Heart left ventricle (tissue), 16 donors: ENCODE measurements around the gene SCAND1. TPM values are rescaled to one million over a fixed set of nuclear protein-coding genes. Genes with fewer than 3 reads are reported as not detected.

Experiments used
- ATAC-seq, 4 donors: fragments of 200-7000 bp; cut with Tn5 transposase; one replicate each; pipeline ENCODE4 v1.9.1; 2020 to 2022; ENCODE audit warnings: moderate library complexity in 4 of 4, mild to moderate bottlenecking in 3 of 4, moderate number of reproducible peaks in 1 of 4
- DNase-seq, 5 donors: peaks; one replicate each; pipeline ENCODE4 v3.0.0-alpha.2; 2020
- H3K27ac ChIP-seq, 12 donors: fragments of 200-600 bp; sonication (generic) in 4 of 12; one replicate each; pipeline versions ENCODE4 v1.5.0 to v1.8.0; 2016 to 2022; ENCODE audit warnings: mild to moderate bottlenecking in 2 of 12
- H3K27me3 ChIP-seq, 9 donors: fragments of 200-600 bp; sonication (generic) in 2 of 9; one replicate each; pipeline versions ENCODE4 v1.5.1 to v1.8.0; 2016 to 2022; ENCODE audit warnings: mild to moderate bottlenecking in 3 of 9
- H3K36me3 ChIP-seq, 9 donors: fragments of 200-600 bp; sonication (generic) in 2 of 9; one replicate each; pipeline versions ENCODE4 v1.5.0 to v1.8.0; 2018 to 2022; ENCODE audit warnings: mild to moderate bottlenecking in 2 of 9
- H3K4me1 ChIP-seq, 12 donors: fragments of 200-600 bp; sonication (generic) in 4 of 12; one replicate each; pipeline versions ENCODE4 v1.5.0 to v1.8.0; 2016 to 2022; ENCODE audit warnings: mild to moderate bottlenecking in 3 of 12
- H3K4me3 ChIP-seq, 12 donors: fragments of 200-600 bp; sonication (generic) in 4 of 12; one replicate each; pipeline versions ENCODE4 v1.5.0 to v1.8.0; 2017 to 2022; ENCODE audit warnings: mild to moderate bottlenecking in 9 of 12, moderate library complexity in 4 of 12
- H3K9me3 ChIP-seq, 12 donors: fragments of 200-600 bp; sonication (generic) in 4 of 12; one replicate each; pipeline versions ENCODE4 v1.5.0 to v1.8.0; 2016 to 2022; ENCODE audit warnings: mild to moderate bottlenecking in 1 of 12
- POLR2A ChIP-seq, 2 donors: fragments of 450-650 bp; IDR thresholded peaks; one replicate each; pipeline ENCODE4 v1.6.1; 2017; ENCODE audit warnings: antibody characterized with exemption in 2 of 2, mild to moderate bottlenecking in 2 of 2, moderate library complexity in 2 of 2
- WGBS, 4 donors: extraction: QIAGEN DNeasy Blood & Tissue Kit in 2 of 4; methylation state at CpG; one replicate each; pipeline versions ENCODE4 v1.1.5 to v1.1.7; 2013 to 2018; 5-methylcytosine and 5-hydroxymethylcytosine counted together
- intact Hi-C, 10 donors: fragments of 100-400 bp; cut with DNase I; formaldehyde crosslinking; loops; one replicate each; pipeline versions ENCODE4 v1.11.1 to v1.14.2; 2022
- polyA plus RNA-seq, 2 donors: library from polyadenylated mRNA; stranded (reverse); fragments of 200-250 nt; gene quantifications; one replicate each; pipeline ENCODE4 v1.2.3, GENCODE V29; 2013
- total RNA-seq, 9 donors: library from RNA; depleted of rRNA in 2 of 9; stranded (reverse); fragments of >200 nt in 2 of 9; fragmentation: NEBNext Ultra II Directional in 3 of 9; extraction: Animal tissue kit (Norgen Biotek cat#: 25700) in 3 of 9; gene quantifications; one replicate each; pipeline versions ENCODE4 v1.1.0 to v1.2.4, GENCODE V29; 2016 to 2023
- TF ChIP-seq, protein P1 (sequence below), 12 donors: fragments of 200-600 bp; sonication (generic) in 4 of 12; IDR thresholded peaks; one replicate each; pipeline versions ENCODE4 v1.5.0 to v1.8.0; 2018 to 2022; ENCODE audit warnings: antibody characterized with exemption in 12 of 12, mild to moderate bottlenecking in 5 of 12
- donor health status: ischemic (EF 13 %, LVEDD 7.1; RV severe dilation, severe dysfunction).
- donor health status: healthy with polysubstance abuse.
- donor health status: DM: no; HTN: yes; CAD: no.
- donor health status: DM: no; HTN: no; CAD: no.
- donor health status: ischemic (EF 25% LVEDD 6.9; RV normal size, moderate dysfunction).
- donor health status: ischemic (EF 25% LVEDD 5.7; RV mildly dilated, moderate dysfunction).
- donor health status: healthy.
- donor health status: DM: yes; HTN: yes; CAD: no.
- donor health status: ischemic (EF 35%, LVEDD 5.7; RV mildly dilated, moderate dysfunction).
- donor health status: nonischemic (EF 11% LVEDD 7.7; RV severe dilation, severe dysfunction).
- donor health status: DM: yes; HTN: yes; CAD: no.
- donor health status: PGD.
- donor health status: ischemic (EF 29% LVEDD 5.4; RV normal size, mild dysfunction).
- donor health status: nonischemic (EF 23%, LVEDD 6.1; RV moderate dilation, normal function).

SCAND1 gene
- total and polyA plus RNA-seq, 11 donors: 30.8 to 133 (median 50.6) TPM

DNA sequence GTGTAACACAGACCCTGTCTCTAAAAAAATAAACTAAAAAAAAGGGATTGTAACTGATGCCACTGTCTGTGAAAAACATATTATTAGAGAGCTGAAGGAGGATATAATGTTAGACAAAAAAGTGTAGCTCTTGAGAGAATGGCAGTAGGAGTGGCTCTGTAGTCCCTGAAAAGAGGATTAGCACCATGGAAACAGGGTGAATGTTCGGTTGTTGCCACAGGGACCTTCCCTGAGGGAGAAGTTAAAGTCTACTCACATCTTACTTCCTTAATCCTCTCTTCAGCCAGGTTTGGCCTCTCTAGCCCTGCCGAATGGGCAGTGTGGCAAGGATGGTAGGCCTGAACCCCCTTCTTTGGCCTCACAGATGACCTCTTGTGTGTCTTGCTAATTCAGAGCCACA lies 12.1 kb downstream of the SCAND1 start:
- TF ChIP-seq, protein P1, sequence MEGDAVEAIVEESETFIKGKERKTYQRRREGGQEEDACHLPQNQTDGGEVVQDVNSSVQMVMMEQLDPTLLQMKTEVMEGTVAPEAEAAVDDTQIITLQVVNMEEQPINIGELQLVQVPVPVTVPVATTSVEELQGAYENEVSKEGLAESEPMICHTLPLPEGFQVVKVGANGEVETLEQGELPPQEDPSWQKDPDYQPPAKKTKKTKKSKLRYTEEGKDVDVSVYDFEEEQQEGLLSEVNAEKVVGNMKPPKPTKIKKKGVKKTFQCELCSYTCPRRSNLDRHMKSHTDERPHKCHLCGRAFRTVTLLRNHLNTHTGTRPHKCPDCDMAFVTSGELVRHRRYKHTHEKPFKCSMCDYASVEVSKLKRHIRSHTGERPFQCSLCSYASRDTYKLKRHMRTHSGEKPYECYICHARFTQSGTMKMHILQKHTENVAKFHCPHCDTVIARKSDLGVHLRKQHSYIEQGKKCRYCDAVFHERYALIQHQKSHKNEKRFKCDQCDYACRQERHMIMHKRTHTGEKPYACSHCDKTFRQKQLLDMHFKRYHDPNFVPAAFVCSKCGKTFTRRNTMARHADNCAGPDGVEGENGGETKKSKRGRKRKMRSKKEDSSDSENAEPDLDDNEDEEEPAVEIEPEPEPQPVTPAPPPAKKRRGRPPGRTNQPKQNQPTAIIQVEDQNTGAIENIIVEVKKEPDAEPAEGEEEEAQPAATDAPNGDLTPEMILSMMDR (IDR thresholded peaks at IDR 0.05): no peak
- TF ChIP-seq POLR2A (IDR thresholded peaks at IDR 0.05): no peak
- intact Hi-C loops: no loop called here
- peaks cover 0 to 81% (median 70%) of the 10 kb centered on the region in 9 donors for H3K36me3 ChIP-seq
- DNase-seq: no peak
- no peak for ATAC-seq
- no peaks in the 10 kb centered on the region for H3K9me3 ChIP-seq
- no peaks in the 10 kb centered on the region for H3K4me1 ChIP-seq
- no peak overlapping the region for H3K4me3 ChIP-seq
- WGBS, 4 donors: 80 to 91% (median 88%) methylated on average over 2 of the region's 2 CpGs
- no peaks in the 10 kb centered on the region for H3K27me3 ChIP-seq
- H3K27ac ChIP-seq: no peak overlapping the region

DNA sequence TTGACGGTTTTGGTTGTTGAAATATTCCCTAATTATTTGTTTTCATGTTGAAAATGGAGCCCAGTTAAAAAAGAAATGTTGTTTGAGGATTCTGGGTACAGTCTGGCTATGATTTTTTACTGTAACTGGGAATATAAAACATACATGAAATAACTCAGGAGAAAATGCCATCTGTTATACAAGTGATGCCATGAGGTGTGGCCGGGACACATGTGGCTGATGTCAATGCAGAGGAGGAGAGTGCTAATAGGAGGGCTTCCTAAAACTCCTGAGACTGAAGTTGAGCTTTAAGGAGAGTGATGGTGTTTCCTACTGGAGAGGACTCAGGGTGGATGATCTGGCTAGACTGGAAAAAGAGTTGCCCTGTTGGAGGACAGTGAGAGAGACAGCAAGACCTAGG lies 12.7 kb downstream of the SCAND1 start:
- H3K27ac ChIP-seq: no peak overlapping the region
- no peaks in the 10 kb centered on the region for H3K27me3 ChIP-seq
- intact Hi-C loops: no loop called here
- H3K9me3 ChIP-seq: no peaks in the 10 kb centered on the region
- WGBS, 4 donors: 94 to 97% (median 95%) methylated on average over 2 of the region's 2 CpGs
- no peak for DNase-seq
- no peaks in the 10 kb centered on the region for H3K4me1 ChIP-seq
- H3K36me3 ChIP-seq: peaks cover 0 to 83% (median 70%) of the 10 kb centered on the region in 9 donors
- TF ChIP-seq, protein P1 (IDR thresholded peaks at IDR 0.05): no peak
- TF ChIP-seq POLR2A (IDR thresholded peaks at IDR 0.05): no peak
- no peak overlapping the region for H3K4me3 ChIP-seq
- no peak for ATAC-seq

DNA sequence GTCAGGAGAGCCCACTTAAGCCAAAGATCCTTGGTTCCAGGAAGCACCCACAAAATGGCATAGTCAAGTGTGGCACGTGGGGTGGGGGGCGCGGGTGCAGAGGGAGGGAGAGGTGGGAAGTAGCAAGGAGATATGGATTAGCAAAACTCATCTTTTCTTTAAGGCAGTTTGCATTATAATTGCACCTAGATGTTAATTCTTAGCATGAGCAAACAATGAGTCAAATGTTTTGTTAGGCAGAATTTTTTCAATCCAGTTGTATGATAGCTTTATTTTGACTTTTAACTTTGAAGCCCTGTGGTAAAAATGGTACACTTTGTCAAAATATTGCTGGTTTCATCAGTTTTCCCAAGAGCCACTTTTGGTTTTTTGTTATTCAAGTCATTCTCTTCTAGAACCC lies 15.0 kb downstream of the SCAND1 start:
- no peak overlapping the region for H3K27ac ChIP-seq
- intact Hi-C loops: no loop called here
- WGBS, 4 donors: 94 to 99% (median 96%) methylated on average over 3 of the region's 3 CpGs
- no peak for TF ChIP-seq POLR2A (IDR thresholded peaks at IDR 0.05)
- TF ChIP-seq, protein P1 (IDR thresholded peaks at IDR 0.05): no peak
- H3K36me3 ChIP-seq: peaks cover 0 to 80% (median 59%) of the 10 kb centered on the region in 9 donors
- H3K4me1 ChIP-seq: no peaks in the 10 kb centered on the region
- no peak overlapping the region for H3K4me3 ChIP-seq
- no peak for ATAC-seq
- no peaks in the 10 kb centered on the region for H3K9me3 ChIP-seq
- no peaks in the 10 kb centered on the region for H3K27me3 ChIP-seq
- DNase-seq: no peak

DNA sequence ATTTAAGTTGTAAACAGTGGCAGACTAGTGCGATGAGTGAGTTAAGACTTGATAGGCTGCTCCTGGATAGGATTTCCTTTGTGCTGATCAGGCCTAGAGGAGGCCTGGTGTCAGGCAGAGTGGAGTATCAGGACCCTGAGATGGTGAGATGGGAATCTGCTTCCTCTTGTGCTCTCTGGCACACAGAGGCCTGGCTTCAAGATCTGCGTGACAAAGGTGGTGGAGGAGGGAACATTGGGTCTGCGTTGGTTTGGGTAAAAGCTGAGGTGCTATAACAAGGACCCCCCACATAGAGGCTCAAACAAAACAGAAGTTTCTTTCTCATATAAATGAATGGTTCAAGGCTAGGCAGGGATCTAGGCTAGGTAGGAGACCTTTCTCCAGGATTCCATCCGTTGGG lies 20.3 kb downstream of the SCAND1 start:
- H3K9me3 ChIP-seq: no peaks in the 10 kb centered on the region
- ATAC-seq: no peak
- H3K27ac ChIP-seq: no peak overlapping the region
- H3K27me3 ChIP-seq: no peaks in the 10 kb centered on the region
- intact Hi-C loops: no loop called here
- H3K4me1 ChIP-seq: no peaks in the 10 kb centered on the region
- H3K4me3 ChIP-seq: no peak overlapping the region
- 91 to 96% (median 94%) methylated on average over 4 of the region's 4 CpGs for WGBS, 4 donors
- DNase-seq: no peak
- peaks cover 0 to 86% (median 57%) of the 10 kb centered on the region in 9 donors for H3K36me3 ChIP-seq
- no peak for TF ChIP-seq POLR2A (IDR thresholded peaks at IDR 0.05)
- TF ChIP-seq, protein P1 (IDR thresholded peaks at IDR 0.05): no peak
